Stimulated activated naive CD4-positive, alpha-beta T cell (primary cell): ENCODE results near the gene KCNE2.
"Not testable (repeated sequence)": the region's sequence is repeated elsewhere in the genome, so short reads cannot be mapped to it uniquely, and the experiment has no call there.

Experiments used
- DNase-seq, 6 experiments: peaks; one replicate each; lab custom pipeline; 2025; lab: John Stamatoyannopoulos, UW

The KCNE2 gene

GRCh38 chr21:34407294-34407693 lies 43.5 kb downstream of the KCNE2 start:
- DNase-seq, result not testable (repeated sequence)

DNA sequence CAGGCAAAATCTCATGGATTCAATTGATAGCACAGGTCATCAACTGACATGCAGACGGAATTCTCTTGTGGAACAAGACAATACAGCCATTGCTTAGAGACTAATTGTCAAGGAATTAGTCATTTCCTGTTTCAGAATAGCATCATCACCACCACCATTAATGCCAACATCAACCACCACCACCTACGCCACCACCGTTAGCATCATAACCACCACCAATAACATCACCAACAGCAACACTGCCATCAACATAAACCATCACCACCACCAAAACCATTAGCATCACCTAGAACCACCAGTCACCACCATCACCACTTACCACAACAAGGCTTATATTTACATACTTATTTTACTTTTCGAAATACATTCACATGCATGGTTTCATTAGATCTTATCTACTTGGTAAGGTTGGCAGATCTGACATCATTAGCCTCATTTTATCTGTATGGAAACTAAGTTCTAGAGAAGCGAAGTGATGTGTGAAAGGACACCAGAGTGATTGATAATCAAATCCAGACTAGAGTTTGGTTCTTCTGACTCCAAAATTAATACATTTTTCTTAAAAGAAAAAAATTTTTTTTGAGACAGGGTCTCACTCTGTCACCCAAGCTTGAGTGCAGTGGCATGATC lies 53.8 kb downstream of the KCNE2 start:
- DNase-seq, result not testable (repeated sequence)
